Activated T-helper 1 cell treated with anti-CD3 and anti-CD28 coated beads, Interleukin-12 subunit alpha, Interleukin-12 subunit beta, Interleukin-2, Interleukin-4 antibody, amounts not matched to agents 30 ng/mL and 10 ng/mL and 1 ng/mL, durations not matched to agents 14 hours and 24 hours and 36 hours (primary cell): ENCODE measurements around the gene SPHK2. TPM values are rescaled to one million over a fixed set of nuclear protein-coding genes. Genes with fewer than 3 reads are reported as not detected.

ENCODE experiments used
- DNase-seq: peaks from one replicate; pipeline ENCODE4 v3.0.0; 2021; ENCODE audit warnings: low spot score
- H3K27ac Mint-ChIP-seq: one replicate; pipeline ENCODE4 v1.8.0; 2021; ENCODE audit warnings: mild to moderate bottlenecking, mixed read lengths
- H3K27me3 Mint-ChIP-seq: one replicate; pipeline ENCODE4 v1.8.0; 2022; ENCODE audit warnings: mild to moderate bottlenecking, moderate library complexity, mixed read lengths; ENCODE audit not compliant: insufficient read depth
- H3K36me3 Mint-ChIP-seq: one replicate; pipeline ENCODE4 v1.8.0; 2021; ENCODE audit warnings: low read depth, mixed read lengths
- H3K4me1 Mint-ChIP-seq: one replicate; pipeline ENCODE4 v1.8.0; 2021; ENCODE audit warnings: low read depth, mixed read lengths
- H3K4me3 Mint-ChIP-seq: one replicate; pipeline ENCODE4 v1.8.0; 2021; ENCODE audit warnings: mild to moderate bottlenecking, moderate library complexity, mixed read lengths
- H3K9me3 Mint-ChIP-seq: one replicate; pipeline ENCODE4 v1.8.0; 2021; ENCODE audit warnings: mixed read lengths
- intact Hi-C: fragments of 100-400 bp; cut with micrococcal nuclease; formaldehyde crosslinking; loops from one replicate; pipeline ENCODE4 v1.15.1; 2024
- total RNA-seq: library from RNA; stranded (reverse); gene quantifications from 2 replicates; pipeline ENCODE4 v1.2.3, GENCODE V29; 2022

SPHK2 gene
- total RNA-seq, 1 donor from 2014 or later, result 44.1 TPM

GRCh38 chr19:48638831-48639381 lies 19.6 kb downstream of the SPHK2 start:
- intact Hi-C loops, result loop anchor here (1.0 to 10.0 kb wide), 4 partner anchors 7 to 476 kb away; partner anchors contain the start of genes C19orf73, CA11, LIN7B and PPFIA3
- Mint-ChIP-seq H3K4me3 (peak overlapping the region; percentile 89), H3K9me3 (no peaks in the 10 kb centered on the region), H3K27ac (peak overlapping the region; percentile 100), H3K27me3 (peaks cover 6% of the 10 kb centered on the region), H3K36me3 (no peaks in the 10 kb centered on the region), H3K4me1 (peaks cover 27% of the 10 kb centered on the region)
- DNase-seq, result no peak

- intact Hi-C loops, result loop anchor here (5.0 to 10.0 kb wide), 2 partner anchors 317 to 475 kb away; partner anchors contain the start of genes C19orf73, LIN7B and PPFIA3
- no peak overlapping the region for H3K27ac Mint-ChIP-seq
- peaks cover 23% of the 10 kb centered on the region for H3K4me1 Mint-ChIP-seq
- no peak for DNase-seq
- H3K36me3 Mint-ChIP-seq, result no peaks in the 10 kb centered on the region
- H3K27me3 Mint-ChIP-seq, result peaks cover 6% of the 10 kb centered on the region
- H3K9me3 Mint-ChIP-seq, result no peaks in the 10 kb centered on the region
- H3K4me3 Mint-ChIP-seq, result peak overlapping the region; percentile 24
These were observed 20.4 kb downstream of the SPHK2 start for GRCh38 chr19:48639483-48640375.

GRCh38 chr19:48641850-48642249 lies 22.5 kb downstream of the SPHK2 start:
- no peaks in the 10 kb centered on the region for H3K36me3 Mint-ChIP-seq

GRCh38 chr19:48642862-48643261 lies 23.6 kb downstream of the SPHK2 start:
- H3K27me3 Mint-ChIP-seq, result peaks cover 6% of the 10 kb centered on the region

More at GRCh38 chr19:48641850-48642249, 22.5 kb downstream of the SPHK2 start:
- Mint-ChIP-seq H3K4me1 (peaks cover 29% of the 10 kb centered on the region), H3K9me3 (no peaks in the 10 kb centered on the region), H3K27me3 (peaks cover 6% of the 10 kb centered on the region), H3K4me3 (no peak overlapping the region), H3K27ac (no peak overlapping the region)
- intact Hi-C loops, result no loop called here
- DNase-seq, result no peak

GRCh38 chr19:48644355-48644754 lies 25.0 kb downstream of the SPHK2 start:
- intact Hi-C loops, result loop anchor here (2.0 kb wide), 2 partner anchors 76 to 198 kb away; no protein-coding TSS in a partner anchor
- Mint-ChIP-seq H3K9me3 (no peaks in the 10 kb centered on the region), H3K27me3 (peaks cover 6% of the 10 kb centered on the region), H3K27ac (no peak overlapping the region), H3K4me1 (peaks cover 22% of the 10 kb centered on the region), H3K4me3 (peak overlapping the region; percentile 87), H3K36me3 (no peaks in the 10 kb centered on the region)
- no peak for DNase-seq

More at GRCh38 chr19:48642862-48643261, 23.6 kb downstream of the SPHK2 start:
- no peak for DNase-seq
- intact Hi-C loops, result no loop called here
- Mint-ChIP-seq H3K9me3 (no peaks in the 10 kb centered on the region), H3K36me3 (no peaks in the 10 kb centered on the region), H3K27ac (no peak overlapping the region), H3K4me3 (no peak overlapping the region), H3K4me1 (peaks cover 29% of the 10 kb centered on the region)

GRCh38 chr19:48644839-48645619 lies 25.7 kb downstream of the SPHK2 start:
- Mint-ChIP-seq H3K36me3 (no peaks in the 10 kb centered on the region), H3K4me1 (peaks cover 22% of the 10 kb centered on the region), H3K4me3 (peak overlapping the region; percentile 87), H3K9me3 (no peaks in the 10 kb centered on the region), H3K27ac (peak overlapping the region; percentile 18), H3K27me3 (peaks cover 6% of the 10 kb centered on the region)
- intact Hi-C loops, result loop anchor here (1.0 to 5.0 kb wide), 4 partner anchors 76 to 322 kb away; partner anchors contain the start of gene FTL
- DNase-seq, result peak; percentile 61

GRCh38 chr19:48645620-48646000 lies 26.3 kb downstream of the SPHK2 start:
- peak overlapping the region; percentile 87 for H3K4me3 Mint-ChIP-seq
- intact Hi-C loops, result loop anchor here (1.0 to 5.0 kb wide), 4 partner anchors 75 to 322 kb away; partner anchors contain the start of gene FTL
- DNase-seq, result no peak
- H3K9me3 Mint-ChIP-seq, result no peaks in the 10 kb centered on the region
- H3K27me3 Mint-ChIP-seq, result peaks cover 6% of the 10 kb centered on the region
- peaks cover 22% of the 10 kb centered on the region for H3K4me1 Mint-ChIP-seq
- no peaks in the 10 kb centered on the region for H3K36me3 Mint-ChIP-seq
- H3K27ac Mint-ChIP-seq, result peak overlapping the region; percentile 88

- Mint-ChIP-seq H3K27me3 (peaks cover 6% of the 10 kb centered on the region), H3K36me3 (no peaks in the 10 kb centered on the region), H3K27ac (peak within 1 kb of the TSS; percentile 88), H3K4me3 (peak within 1 kb of the TSS; percentile 87), H3K9me3 (no peaks in the 10 kb centered on the region), H3K4me1 (peaks cover 22% of the 10 kb centered on the region)
- intact Hi-C loops, result loop anchor here (1.0 to 5.0 kb wide), 8 partner anchors 8 to 321 kb away; partner anchors contain the start of gene FTL
- peak; percentile 88 for DNase-seq
These were observed 26.9 kb downstream of the SPHK2 start, which contains the start of gene CA11 for GRCh38 chr19:48646001-48646721. Gene CA11 (minus strand): TSS chr19:48646187. CDS start chr19:48645632, 555 bp downstream.

- peaks cover 3% of the 10 kb centered on the region for H3K27me3 Mint-ChIP-seq
- no peaks in the 10 kb centered on the region for H3K9me3 Mint-ChIP-seq
- H3K27ac Mint-ChIP-seq, result peak overlapping the region; percentile 35
- H3K36me3 Mint-ChIP-seq, result no peaks in the 10 kb centered on the region
- peaks cover 22% of the 10 kb centered on the region for H3K4me1 Mint-ChIP-seq
- intact Hi-C loops, result loop anchor here (1.0 to 5.0 kb wide), 8 partner anchors 8 to 321 kb away; partner anchors contain the start of gene FTL
- DNase-seq, result no peak
- H3K4me3 Mint-ChIP-seq, result peak overlapping the region; percentile 24
These were observed 27.5 kb downstream of the SPHK2 start for GRCh38 chr19:48646722-48647216.

GRCh38 chr19:48648134-48648533 lies 28.8 kb downstream of the SPHK2 start:
- H3K9me3 Mint-ChIP-seq, result no peaks in the 10 kb centered on the region
- intact Hi-C loops, result loop anchor here (5.0 kb wide), 1 partner anchor 319 kb away; the partner anchor contains the start of gene FTL
- H3K4me1 Mint-ChIP-seq, result peaks cover 22% of the 10 kb centered on the region
- DNase-seq, result no peak
- H3K27me3 Mint-ChIP-seq, result no peaks in the 10 kb centered on the region
- peak overlapping the region; percentile 3 for H3K4me3 Mint-ChIP-seq
- no peaks in the 10 kb centered on the region for H3K36me3 Mint-ChIP-seq
- peak overlapping the region; percentile 10 for H3K27ac Mint-ChIP-seq

GRCh38 chr19:48650974-48651682 lies 31.8 kb downstream of the SPHK2 start:
- Mint-ChIP-seq H3K27ac (no peak overlapping the region), H3K36me3 (no peaks in the 10 kb centered on the region), H3K27me3 (no peaks in the 10 kb centered on the region), H3K9me3 (no peaks in the 10 kb centered on the region), H3K4me3 (no peak overlapping the region), H3K4me1 (peaks cover 15% of the 10 kb centered on the region)
- no peak for DNase-seq
- intact Hi-C loops, result no loop called here
